Measurements from ENCODE around the gene LRPAP1.

- TF ChIP-seq POLR2A (IDR thresholded peaks at IDR 0.05) (no peak), POLR2AphosphoS5 (IDR thresholded peaks at IDR 0.05; ENCODE audit: insufficient read depth in 1 of 2, low read depth in 1 of 2) (no peak)
Observed at GRCh38 chr4:3512719-3513118, 19.5 kb downstream of the LRPAP1 start.

Measured in vagina (tissue), 2 donors.